Breast epithelium (tissue), 3 donors: ENCODE data around the gene RASGEF1B.

ENCODE experiments used
- POLR2A ChIP-seq: fragments of 450-650 bp; IDR thresholded peaks from one replicate; pipeline ENCODE4 v1.6.1; 2016; ENCODE audit warnings: antibody characterized with exemption, mild to moderate bottlenecking, moderate library complexity
- TF ChIP-seq, protein P1 (sequence below), 3 donors: fragments of 450-650 bp; IDR thresholded peaks; one replicate each; pipeline ENCODE4 v1.5.1; 2016 to 2017; ENCODE audit warnings: antibody characterized with exemption in 3 of 3, mild to moderate bottlenecking in 3 of 3, moderate library complexity in 3 of 3

- TF ChIP-seq, protein P1, sequence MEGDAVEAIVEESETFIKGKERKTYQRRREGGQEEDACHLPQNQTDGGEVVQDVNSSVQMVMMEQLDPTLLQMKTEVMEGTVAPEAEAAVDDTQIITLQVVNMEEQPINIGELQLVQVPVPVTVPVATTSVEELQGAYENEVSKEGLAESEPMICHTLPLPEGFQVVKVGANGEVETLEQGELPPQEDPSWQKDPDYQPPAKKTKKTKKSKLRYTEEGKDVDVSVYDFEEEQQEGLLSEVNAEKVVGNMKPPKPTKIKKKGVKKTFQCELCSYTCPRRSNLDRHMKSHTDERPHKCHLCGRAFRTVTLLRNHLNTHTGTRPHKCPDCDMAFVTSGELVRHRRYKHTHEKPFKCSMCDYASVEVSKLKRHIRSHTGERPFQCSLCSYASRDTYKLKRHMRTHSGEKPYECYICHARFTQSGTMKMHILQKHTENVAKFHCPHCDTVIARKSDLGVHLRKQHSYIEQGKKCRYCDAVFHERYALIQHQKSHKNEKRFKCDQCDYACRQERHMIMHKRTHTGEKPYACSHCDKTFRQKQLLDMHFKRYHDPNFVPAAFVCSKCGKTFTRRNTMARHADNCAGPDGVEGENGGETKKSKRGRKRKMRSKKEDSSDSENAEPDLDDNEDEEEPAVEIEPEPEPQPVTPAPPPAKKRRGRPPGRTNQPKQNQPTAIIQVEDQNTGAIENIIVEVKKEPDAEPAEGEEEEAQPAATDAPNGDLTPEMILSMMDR (IDR thresholded peaks at IDR 0.05) = no peak
- TF ChIP-seq POLR2A = no peak
Observed at GRCh38 chr4:81518762-81519426, 47.2 kb upstream of the RASGEF1B start.
